ENCODE measurements around the gene COQ10A.
"Not testable (repeated sequence)": the region's sequence is repeated elsewhere in the genome, so short reads cannot be mapped to it uniquely, and the experiment has no call there.

COQ10A gene

GRCh38 chr12:56278905-56279304 lies 12.2 kb downstream of the COQ10A start:
- DNase-seq (ENCODE audit: insufficient read length, low spot score), result no peak
- FAIRE-seq, result no peak
- TF ChIP-seq, protein P1, sequence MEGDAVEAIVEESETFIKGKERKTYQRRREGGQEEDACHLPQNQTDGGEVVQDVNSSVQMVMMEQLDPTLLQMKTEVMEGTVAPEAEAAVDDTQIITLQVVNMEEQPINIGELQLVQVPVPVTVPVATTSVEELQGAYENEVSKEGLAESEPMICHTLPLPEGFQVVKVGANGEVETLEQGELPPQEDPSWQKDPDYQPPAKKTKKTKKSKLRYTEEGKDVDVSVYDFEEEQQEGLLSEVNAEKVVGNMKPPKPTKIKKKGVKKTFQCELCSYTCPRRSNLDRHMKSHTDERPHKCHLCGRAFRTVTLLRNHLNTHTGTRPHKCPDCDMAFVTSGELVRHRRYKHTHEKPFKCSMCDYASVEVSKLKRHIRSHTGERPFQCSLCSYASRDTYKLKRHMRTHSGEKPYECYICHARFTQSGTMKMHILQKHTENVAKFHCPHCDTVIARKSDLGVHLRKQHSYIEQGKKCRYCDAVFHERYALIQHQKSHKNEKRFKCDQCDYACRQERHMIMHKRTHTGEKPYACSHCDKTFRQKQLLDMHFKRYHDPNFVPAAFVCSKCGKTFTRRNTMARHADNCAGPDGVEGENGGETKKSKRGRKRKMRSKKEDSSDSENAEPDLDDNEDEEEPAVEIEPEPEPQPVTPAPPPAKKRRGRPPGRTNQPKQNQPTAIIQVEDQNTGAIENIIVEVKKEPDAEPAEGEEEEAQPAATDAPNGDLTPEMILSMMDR (IDR thresholded peaks at IDR 0.05; ENCODE audit: insufficient read depth, missing control alignments), result no peak

DNA sequence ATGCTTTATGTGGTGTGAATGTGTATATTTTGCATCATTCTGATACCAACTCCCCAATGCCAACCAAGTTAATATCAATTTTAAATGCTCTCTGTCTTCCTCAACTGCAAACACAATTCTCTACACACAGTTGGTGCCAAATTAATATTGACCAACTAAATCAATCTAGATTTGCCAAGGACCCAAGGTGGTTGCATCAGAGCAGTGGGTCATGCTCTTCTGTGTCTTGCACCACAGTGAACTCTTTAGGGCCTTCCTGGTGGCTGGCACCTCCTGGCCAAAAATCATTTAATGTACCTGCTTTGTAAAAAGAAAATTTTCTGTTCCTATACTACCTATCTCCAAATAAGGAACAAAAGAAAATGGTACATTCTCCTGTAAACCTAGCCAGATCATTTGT lies 14.1 kb downstream of the COQ10A start:
- TF ChIP-seq, protein P1 (IDR thresholded peaks at IDR 0.05; ENCODE audit: insufficient read depth, missing control alignments), result no peak
- DNase-seq (ENCODE audit: insufficient read length, low spot score), result no peak
- no peak for FAIRE-seq

GRCh38 chr12:56282030-56282429 lies 15.3 kb downstream of the COQ10A start:
- DNase-seq (ENCODE audit: insufficient read length, low spot score) (no peak), FAIRE-seq (no peak)
- TF ChIP-seq, protein P1 (IDR thresholded peaks at IDR 0.05; ENCODE audit: insufficient read depth, missing control alignments), result no peak

DNA sequence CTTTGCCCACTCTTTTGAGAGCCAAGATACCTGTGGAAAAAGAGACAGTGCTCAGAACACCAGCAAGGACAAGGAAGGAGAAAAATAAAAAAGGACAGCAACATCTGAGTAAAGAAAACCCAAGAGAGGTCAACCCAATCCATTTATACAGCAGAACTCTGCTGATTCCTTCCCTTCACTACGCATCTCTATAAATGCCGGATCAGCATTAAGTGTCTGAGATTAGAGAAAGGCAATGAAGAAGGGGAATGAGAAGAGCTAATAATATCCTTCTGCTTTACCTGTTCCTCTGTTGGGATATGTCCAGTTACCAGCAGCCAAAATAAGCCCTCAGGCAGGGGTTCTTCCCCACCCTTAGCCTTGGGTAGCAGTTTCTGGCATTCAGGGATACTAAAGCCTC lies 15.8 kb downstream of the COQ10A start:
- no peak for DNase-seq (ENCODE audit: insufficient read length, low spot score)
- FAIRE-seq, result no peak

GRCh38 chr12:56284263-56284662 lies 17.5 kb downstream of the COQ10A start:
- not testable (repeated sequence) for DNase-seq (ENCODE audit: insufficient read length, low spot score); FAIRE-seq

More for the DNA sequence above, 15.8 kb downstream of the COQ10A start:
- TF ChIP-seq, protein P1 (IDR thresholded peaks at IDR 0.05; ENCODE audit: insufficient read depth, missing control alignments), result no peak

DNA sequence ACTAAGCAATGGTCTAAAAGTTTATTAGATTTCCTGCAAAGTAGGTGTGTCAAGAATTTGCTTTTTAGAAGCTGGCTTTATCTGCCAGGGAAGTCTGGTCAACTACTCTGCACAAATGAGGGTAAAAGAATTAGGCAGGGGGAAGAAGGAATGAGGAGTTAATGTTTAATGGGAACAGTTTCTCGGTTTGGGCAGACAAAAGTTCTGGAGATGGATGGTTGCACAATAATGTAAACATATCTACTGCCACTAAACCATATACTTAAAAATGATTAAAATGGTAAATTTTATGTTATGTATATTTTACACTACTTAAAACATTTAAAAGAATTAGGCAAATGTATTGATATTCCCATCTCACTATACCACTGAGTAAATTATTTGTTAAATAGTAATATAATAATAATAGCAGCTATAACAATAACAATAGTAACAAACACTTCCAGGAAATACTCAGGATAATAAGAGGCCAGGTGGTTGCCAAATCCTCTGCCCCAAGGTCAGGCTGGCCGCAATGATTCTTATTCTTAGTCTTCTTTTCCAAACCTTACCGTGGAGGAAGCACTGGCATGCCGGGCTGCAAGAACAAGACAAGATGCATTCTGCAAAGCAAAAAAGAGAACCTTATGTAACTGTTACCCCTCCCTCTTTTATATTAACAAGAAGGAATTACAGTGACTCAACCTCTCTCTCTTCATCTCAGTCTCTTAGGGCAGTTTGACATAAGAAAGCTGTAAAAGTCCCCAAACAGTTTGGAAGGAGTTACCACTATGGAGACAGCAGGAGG lies 19.5 kb downstream of the COQ10A start:
- TF ChIP-seq, protein P1 (IDR thresholded peaks at IDR 0.05; ENCODE audit: insufficient read depth, missing control alignments), result no peak
- DNase-seq (ENCODE audit: insufficient read length, low spot score) (no peak), FAIRE-seq (no peak)

- no peak for DNase-seq (ENCODE audit: insufficient read length, low spot score)
Measured at GRCh38 chr12:56288705-56289387, 22.1 kb downstream of the COQ10A start.

More at GRCh38 chr12:56288705-56289387, 22.1 kb downstream of the COQ10A start:
- TF ChIP-seq, protein P1 (IDR thresholded peaks at IDR 0.05; ENCODE audit: insufficient read depth, missing control alignments), result no peak
- FAIRE-seq, result no peak
